AG04450 (cell line): ENCODE data around the gene KDM2B. TPM values are rescaled to one million over a fixed set of nuclear protein-coding genes. Genes with fewer than 3 reads are reported as not detected.

ENCODE experiments used
- CTCF ChIA-PET: fragments of 300-600, 350-600 bp; formaldehyde crosslinking; extraction: SDS; loops from one replicate; lab custom pipeline; 2022; ENCODE audit warnings: antibody characterized with exemption, inconsistent platforms; lab: Charles Lee
- POLR2A ChIA-PET: fragments of 350-600 bp; formaldehyde crosslinking; extraction: SDS; loops from one replicate; lab custom pipeline; 2021; ENCODE audit warnings: antibody characterized with exemption, inconsistent platforms; lab: Yijun Ruan, JAX
- DNase-seq: peaks from one replicate; pipeline ENCODE4 v3.0.0-alpha.2; 2011; ENCODE audit warnings: low read depth, low spot score
- H3K27ac ChIP-seq: one replicate; pipeline ENCODE4 v1.5.1; 2012; ENCODE audit warnings: low read depth, low read length, control low read depth
- H3K27me3 ChIP-seq: one replicate; pipeline ENCODE4 v1.6.0; 2012; ENCODE audit warnings: low read length; ENCODE audit not compliant: control insufficient read depth, insufficient read depth
- H3K4me3 ChIP-seq: 2 replicates; pipeline ENCODE4 v1.5.1; 2011; ENCODE audit warnings: mild to moderate bottlenecking, low read depth, low read length, control low read depth
- H3K9me3 ChIP-seq: 2 replicates; pipeline ENCODE4 v1.5.1; 2012; ENCODE audit warnings: low read length; ENCODE audit not compliant: control insufficient read depth, insufficient read depth
- CTCF ChIP-seq: IDR thresholded peaks from 2 replicates; pipeline ENCODE4 v1.5.1; 2011; ENCODE audit warnings: low read depth, low read length, control low read depth, inconsistent platforms
- polyA plus RNA-seq: library from polyadenylated mRNA; depleted of rRNA; stranded (reverse); fragments of >200 nt; gene quantifications from 2 replicates; pipeline ENCODE4 v1.2.3, GENCODE V29; 2011

KDM2B gene
- polyA plus RNA-seq, 1 experiment: 12.9 TPM

DNA sequence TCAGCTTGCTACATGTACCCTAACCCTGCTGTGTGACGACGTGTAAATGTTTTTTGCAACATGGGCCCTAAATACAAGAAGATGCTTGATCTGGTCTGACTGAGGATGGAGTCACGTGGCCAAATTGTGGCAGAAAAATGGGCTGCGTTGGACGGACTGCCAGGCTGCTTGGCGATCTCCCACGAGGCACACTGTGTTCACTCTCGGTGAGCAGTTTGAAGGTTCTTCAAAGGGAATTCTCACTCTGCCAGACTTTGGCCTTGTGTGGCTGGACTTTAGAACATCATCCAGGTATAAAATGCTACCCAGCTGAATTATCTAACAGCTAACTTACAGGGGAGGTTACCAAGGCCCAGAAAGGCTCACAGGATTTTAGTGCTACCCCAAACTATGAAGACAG lies 85.1 kb downstream of the KDM2B start:
- H3K4me3 ChIP-seq: no peak overlapping the region
- POLR2A ChIA-PET: interaction anchor here (0.7 kb wide), 1 partner anchor 377 kb away, joined by 3 read pairs; no protein-coding TSS in a partner anchor
- no peak overlapping the region for H3K27ac ChIP-seq
- H3K9me3 ChIP-seq: no peaks in the 10 kb centered on the region
- no peak for DNase-seq
- no peak for TF ChIP-seq CTCF
- CTCF ChIA-PET: interaction anchor here (0.6 to 5.9 kb wide), 6 partner anchors 12 to 198 kb away, joined by 3 to 30 read pairs (median 4); partner anchors contain the start of gene MORN3
- H3K27me3 ChIP-seq: no peaks in the 10 kb centered on the region

GRCh38 chr12:121494093-121494787 lies 86.6 kb downstream of the KDM2B start:
- DNase-seq: peak; percentile 8
- POLR2A ChIA-PET: no interaction called here
- Histone ChIP-seq H3K27me3 (no peaks in the 10 kb centered on the region), H3K9me3 (no peaks in the 10 kb centered on the region), H3K27ac (no peak overlapping the region), H3K4me3 (no peak overlapping the region)
- CTCF ChIA-PET: interaction anchor here (0.9 to 3.7 kb wide), 13 partner anchors 9 to 192 kb away, joined by 3 to 14 read pairs (median 3); partner anchors contain the start of gene MORN3
- peak; percentile 94 for TF ChIP-seq CTCF

GRCh38 chr12:121490401-121491281 lies 90.2 kb downstream of the KDM2B start:
- ChIA-PET POLR2A (interaction anchor here (0.7 kb wide), 1 partner anchor 22 kb away, joined by 5 read pairs; no protein-coding TSS in a partner anchor), CTCF (interaction anchor here (0.5 to 1.7 kb wide), 4 partner anchors 12 to 1103 kb away, joined by 3 to 4 read pairs (median 3); no protein-coding TSS in a partner anchor)
- no peaks in the 10 kb centered on the region for H3K27me3 ChIP-seq
- H3K9me3 ChIP-seq: no peaks in the 10 kb centered on the region
- H3K4me3 ChIP-seq: no peak overlapping the region
- no peak for TF ChIP-seq CTCF
- H3K27ac ChIP-seq: no peak overlapping the region
- no peak for DNase-seq

GRCh38 chr12:121489874-121490273 lies 90.9 kb downstream of the KDM2B start:
- H3K4me3 ChIP-seq: no peak overlapping the region
- H3K27ac ChIP-seq: no peak overlapping the region
- CTCF ChIA-PET: no interaction called here
- DNase-seq: no peak
- no peak for TF ChIP-seq CTCF
- POLR2A ChIA-PET: interaction anchor here (0.5 kb wide), 1 partner anchor 189 kb away, joined by 3 read pairs; no protein-coding TSS in a partner anchor
- no peaks in the 10 kb centered on the region for H3K27me3 ChIP-seq
- no peaks in the 10 kb centered on the region for H3K9me3 ChIP-seq
